Activated B cell treated with CpG ODN at 0.5 μM for 24 hours (primary cell): Measurements from ENCODE around the gene DNM2. TPM values are rescaled to one million over a fixed set of nuclear protein-coding genes. Genes with fewer than 3 reads are reported as not detected.

Experiments used
- ATAC-seq: fragments of 200-7000 bp; cut with Tn5 transposase; one replicate; pipeline ENCODE4 v1.10.0; 2021; ENCODE audit warnings: low read depth, mild to moderate bottlenecking, moderate library complexity
- CTCF ChIA-PET: fragments of 350-600 bp; sonication (Branson Sonifier 250); formaldehyde crosslinking; loops from one replicate; lab custom pipeline; 2021; ENCODE audit warnings: antibody characterized with exemption; lab: Charles Lee
- POLR2A ChIA-PET: fragments of 350-600 bp; sonication (Branson Sonifier 250); formaldehyde crosslinking; loops from one replicate; lab custom pipeline; 2021; ENCODE audit warnings: antibody characterized with exemption; lab: Charles Lee
- DNase-seq: peaks from one replicate; pipeline ENCODE4 v3.0.0; 2022
- H3K27ac Mint-ChIP-seq: one replicate; pipeline ENCODE4 v1.8.0; 2020; ENCODE audit warnings: mixed read lengths
- H3K27me3 Mint-ChIP-seq: one replicate; pipeline ENCODE4 v1.8.0; 2021; ENCODE audit warnings: mixed read lengths
- H3K36me3 Mint-ChIP-seq: one replicate; pipeline ENCODE4 v1.8.0; 2021; ENCODE audit warnings: low read depth, mixed read lengths
- H3K4me1 Mint-ChIP-seq: one replicate; pipeline ENCODE4 v1.8.0; 2021; ENCODE audit warnings: mixed read lengths
- H3K4me3 Mint-ChIP-seq: one replicate; pipeline ENCODE4 v1.8.0; 2020; ENCODE audit warnings: mild to moderate bottlenecking, mixed read lengths
- H3K9me3 Mint-ChIP-seq: one replicate; pipeline ENCODE4 v1.8.0; 2020; ENCODE audit warnings: mixed read lengths
- CTCF ChIP-seq: fragments of 200-600 bp; IDR thresholded peaks from one replicate; pipeline ENCODE4 v1.8.0; 2022; ENCODE audit warnings: antibody characterized with exemption, mild to moderate bottlenecking
- intact Hi-C: fragments of 100-400 bp; cut with micrococcal nuclease; formaldehyde crosslinking; loops from one replicate; pipeline ENCODE4 v1.15.1; 2024
- total RNA-seq: library from RNA; stranded (reverse); gene quantifications from 2 replicates; pipeline ENCODE4 v1.2.3, GENCODE V29; 2022

DNM2 gene
- total RNA-seq, 1 donor from 2014 or later = 257 TPM

GRCh38 chr19:10729411-10729810 lies 11.5 kb downstream of the DNM2 start:
- Mint-ChIP-seq H3K27me3 (no peaks in the 10 kb centered on the region), H3K27ac (peak overlapping the region; percentile 30), H3K36me3 (peaks cover 24% of the 10 kb centered on the region), H3K4me1 (peaks cover 58% of the 10 kb centered on the region), H3K9me3 (no peaks in the 10 kb centered on the region), H3K4me3 (no peak overlapping the region)
- TF ChIP-seq CTCF = no peak
- intact Hi-C loops = no loop called here
- ChIA-PET POLR2A (no interaction called here), CTCF (no interaction called here)
- ATAC-seq = no peak
- DNase-seq = no peak

DNA sequence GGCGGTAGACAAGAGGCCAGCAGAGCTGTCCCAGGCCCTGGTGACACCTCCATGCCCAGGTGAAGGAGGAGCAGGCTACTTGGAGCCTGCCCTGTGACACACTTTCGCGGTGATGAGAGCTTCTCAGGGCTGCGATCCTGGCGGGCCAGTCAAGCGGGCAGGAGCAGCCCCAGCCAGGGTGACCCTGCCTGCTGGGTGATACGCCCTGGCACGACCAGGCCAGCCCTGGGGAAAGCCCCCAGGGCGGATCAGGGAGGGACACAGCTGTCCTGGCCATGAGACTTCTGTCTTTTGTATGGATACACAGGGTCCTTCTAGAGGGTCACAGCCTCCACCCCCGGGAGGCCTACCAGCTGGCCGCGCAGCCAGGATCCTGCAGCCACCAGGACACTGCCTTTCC lies 13.1 kb downstream of the DNM2 start:
- peak; percentile 20 for ATAC-seq
- TF ChIP-seq CTCF = no peak
- H3K36me3 Mint-ChIP-seq = peaks cover 20% of the 10 kb centered on the region
- no peak for DNase-seq
- ChIA-PET POLR2A (interaction anchor here (0.5 to 1.7 kb wide), 12 partner anchors 27 to 1318 kb away, joined by 3 to 9 read pairs (median 6); partner anchors contain the start of gene TMED1), CTCF (interaction anchor here (0.8 to 2.0 kb wide), 3 partner anchors 13 to 133 kb away, joined by 3 to 11 read pairs (median 5); partner anchors contain the start of gene DNM2)
- H3K4me1 Mint-ChIP-seq = peaks cover 65% of the 10 kb centered on the region
- H3K4me3 Mint-ChIP-seq = peak overlapping the region; percentile 24
- no peaks in the 10 kb centered on the region for H3K27me3 Mint-ChIP-seq
- intact Hi-C loops = loop anchor here (1.0 to 2.0 kb wide), 4 partner anchors 8 to 46 kb away; no protein-coding TSS in a partner anchor
- peak overlapping the region; percentile 91 for H3K27ac Mint-ChIP-seq
- H3K9me3 Mint-ChIP-seq = no peaks in the 10 kb centered on the region

DNA sequence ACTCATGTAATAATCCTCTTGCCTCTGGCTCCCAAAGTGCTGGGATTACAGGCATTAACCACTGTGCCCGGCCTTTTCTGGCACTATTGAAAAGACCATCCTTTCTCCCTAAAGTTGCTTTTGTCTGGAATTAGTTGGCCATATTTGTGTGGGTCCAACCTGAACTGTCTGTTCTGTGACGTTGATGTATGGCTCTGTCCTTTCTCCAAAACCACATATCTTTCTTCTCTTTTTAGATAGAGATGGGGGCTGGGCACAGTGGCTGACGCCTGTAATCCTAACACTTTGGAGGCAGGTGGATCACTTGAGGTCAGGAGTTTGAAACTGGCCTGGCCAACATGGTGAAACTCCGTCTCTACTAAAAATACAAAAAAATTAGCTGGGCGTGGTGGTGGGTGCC lies 17.9 kb downstream of the DNM2 start:
- Mint-ChIP-seq H3K27ac (no peak overlapping the region), H3K36me3 (peaks cover 2% of the 10 kb centered on the region), H3K4me3 (no peak overlapping the region), H3K4me1 (peaks cover 70% of the 10 kb centered on the region), H3K27me3 (no peaks in the 10 kb centered on the region), H3K9me3 (no peaks in the 10 kb centered on the region)
- POLR2A ChIA-PET = no interaction called here
- ATAC-seq (no peak), DNase-seq (no peak)
- intact Hi-C loops = no loop called here
- CTCF ChIA-PET = interaction anchor here (1.5 kb wide), 1 partner anchor 24 kb away, joined by 3 read pairs; no protein-coding TSS in a partner anchor
- no peak for TF ChIP-seq CTCF

DNA sequence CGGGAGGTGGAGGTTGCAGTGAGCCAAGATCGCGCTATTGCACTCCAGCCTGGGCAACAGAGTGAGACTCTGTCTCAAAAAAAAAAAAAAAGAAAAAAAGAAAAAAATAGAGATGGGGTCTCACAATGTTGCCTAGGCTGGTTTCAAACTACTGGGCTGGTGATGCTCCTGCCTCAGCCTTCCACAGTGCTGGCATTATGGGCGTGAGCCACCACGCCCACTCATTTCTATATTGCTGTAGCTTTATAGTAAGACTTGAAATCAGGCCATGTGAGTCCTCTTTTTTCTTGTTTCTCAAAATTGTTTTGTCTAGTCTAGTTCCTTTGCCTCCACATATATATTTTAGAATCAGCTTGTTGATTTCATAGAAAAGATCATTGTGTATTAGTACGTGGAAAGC lies 18.3 kb downstream of the DNM2 start:
- TF ChIP-seq CTCF = no peak
- ChIA-PET POLR2A (no interaction called here), CTCF (interaction anchor here (1.5 kb wide), 1 partner anchor 23 kb away, joined by 3 read pairs; no protein-coding TSS in a partner anchor)
- Mint-ChIP-seq H3K9me3 (no peaks in the 10 kb centered on the region), H3K36me3 (peaks cover 2% of the 10 kb centered on the region), H3K4me1 (peaks cover 70% of the 10 kb centered on the region), H3K4me3 (no peak overlapping the region), H3K27me3 (no peaks in the 10 kb centered on the region), H3K27ac (no peak overlapping the region)
- intact Hi-C loops = no loop called here
- ATAC-seq = no peak
- DNase-seq = no peak

DNA sequence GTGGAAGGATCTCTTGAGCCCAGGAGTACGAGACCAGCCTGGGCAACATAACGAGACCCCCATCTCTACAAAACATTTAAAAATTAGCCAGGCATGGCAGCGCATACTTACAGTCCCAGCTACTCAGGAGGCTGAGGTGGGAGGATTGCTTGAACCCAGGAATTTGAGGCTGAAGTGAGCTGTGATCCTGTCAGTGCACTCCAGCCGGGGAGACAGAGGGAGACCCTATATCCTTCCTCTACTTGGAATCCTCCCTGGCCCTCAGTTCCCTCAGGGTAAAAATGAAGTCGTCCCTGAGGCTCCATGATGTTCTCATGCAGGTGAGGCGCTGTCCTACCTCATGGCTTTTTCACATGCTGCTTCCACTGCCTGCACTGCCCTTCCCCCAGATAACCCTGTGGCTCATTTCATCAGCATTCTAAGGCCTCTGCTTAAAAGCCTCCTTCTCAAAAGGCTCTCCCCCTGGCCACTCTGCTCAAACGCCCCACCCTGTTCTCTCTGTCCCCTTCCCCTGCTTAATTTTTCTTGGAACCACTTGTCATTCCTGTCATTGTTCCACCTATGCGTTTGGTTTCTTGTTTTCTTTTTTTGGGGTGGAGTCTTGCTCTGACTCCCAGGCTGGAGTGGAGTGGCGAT lies 19.2 kb downstream of the DNM2 start:
- Mint-ChIP-seq H3K4me3 (peak overlapping the region; percentile 36), H3K36me3 (peaks cover 5% of the 10 kb centered on the region), H3K4me1 (peaks cover 69% of the 10 kb centered on the region), H3K9me3 (no peaks in the 10 kb centered on the region), H3K27me3 (no peaks in the 10 kb centered on the region), H3K27ac (peak overlapping the region; percentile 83)
- intact Hi-C loops = no loop called here
- no peak for TF ChIP-seq CTCF
- no peak for ATAC-seq
- DNase-seq = no peak
- POLR2A ChIA-PET = no interaction called here
- CTCF ChIA-PET = interaction anchor here (1.5 kb wide), 1 partner anchor 22 kb away, joined by 3 read pairs; no protein-coding TSS in a partner anchor
